ENCODE measurements around the gene TMEM184A. TPM values are rescaled to one million over a fixed set of nuclear protein-coding genes. Genes with fewer than 3 reads are reported as not detected.

Gene TMEM184A
- total and polyA plus RNA-seq, 2 of the 13 experiments (the other 11 are each of a cell fraction or from before 2014, with no cell fraction given) = 9.5 to 20.4 TPM

GRCh38 chr7:1532456-1533254 is 23.4 kb downstream of the TMEM184A start (continued):
- TF ChIP-seq HNRNPH1 (optimal IDR thresholded peaks at IDR 0.05; ENCODE audit: low read depth, low read length) (no peak), ONECUT2 (CRISPR knock-in tag; IDR thresholded peaks at IDR 0.05) (no peak), ZNF652 (CRISPR knock-in tag; IDR thresholded peaks at IDR 0.05; ENCODE audit: borderline replicate concordance, low read depth) (no peak), IKZF5 (CRISPR knock-in tag; IDR thresholded peaks at IDR 0.05) (peak; percentile 22; the same call in 1 of the 2 replicates), ZNF543 (CRISPR knock-in tag; IDR thresholded peaks at IDR 0.05) (no peak), RFX3 (CRISPR knock-in tag; IDR thresholded peaks at IDR 0.05) (no peak), GLMP (CRISPR knock-in tag; IDR thresholded peaks at IDR 0.05; ENCODE audit: borderline replicate concordance) (no peak), KLF15 (CRISPR knock-in tag; IDR thresholded peaks at IDR 0.05; ENCODE audit: borderline replicate concordance) (no peak), ZNF276 (CRISPR knock-in tag; IDR thresholded peaks at IDR 0.05; ENCODE audit: low read depth) (no peak), ZBTB44 (CRISPR knock-in tag; IDR thresholded peaks at IDR 0.05) (no peak), MED13 (CRISPR knock-in tag; IDR thresholded peaks at IDR 0.05) (no peak), SP140L (CRISPR knock-in tag; IDR thresholded peaks at IDR 0.05; ENCODE audit: borderline replicate concordance) (no peak), ATRX (CRISPR knock-in tag; IDR thresholded peaks at IDR 0.05; ENCODE audit: borderline replicate concordance) (no peak), CBX1 (IDR thresholded peaks at IDR 0.05; ENCODE audit: low read depth) (no peak), ZNF260 (CRISPR knock-in tag; IDR thresholded peaks at IDR 0.05; ENCODE audit: borderline replicate concordance, low read depth) (no peak), SNAI1 (CRISPR knock-in tag; IDR thresholded peaks at IDR 0.05; ENCODE audit: borderline replicate concordance) (no peak)
- TF ChIP-seq, protein P1, sequence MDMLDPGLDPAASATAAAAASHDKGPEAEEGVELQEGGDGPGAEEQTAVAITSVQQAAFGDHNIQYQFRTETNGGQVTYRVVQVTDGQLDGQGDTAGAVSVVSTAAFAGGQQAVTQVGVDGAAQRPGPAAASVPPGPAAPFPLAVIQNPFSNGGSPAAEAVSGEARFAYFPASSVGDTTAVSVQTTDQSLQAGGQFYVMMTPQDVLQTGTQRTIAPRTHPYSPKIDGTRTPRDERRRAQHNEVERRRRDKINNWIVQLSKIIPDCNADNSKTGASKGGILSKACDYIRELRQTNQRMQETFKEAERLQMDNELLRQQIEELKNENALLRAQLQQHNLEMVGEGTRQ (IDR thresholded peaks at IDR 0.05; ENCODE audit: low read depth, low read length) = no peak
- TF ChIP-seq, protein P1 (CRISPR knock-in tag; IDR thresholded peaks at IDR 0.05; ENCODE audit: borderline replicate concordance) = no peak
- TF ChIP-seq, protein P2, sequence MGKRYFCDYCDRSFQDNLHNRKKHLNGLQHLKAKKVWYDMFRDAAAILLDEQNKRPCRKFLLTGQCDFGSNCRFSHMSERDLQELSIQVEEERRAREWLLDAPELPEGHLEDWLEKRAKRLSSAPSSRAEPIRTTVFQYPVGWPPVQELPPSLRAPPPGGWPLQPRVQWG (CRISPR knock-in tag; IDR thresholded peaks at IDR 0.05; ENCODE audit: borderline replicate concordance, low read depth) = no peak

Measured in HepG2 (cell line).